GM23338 (cell line): ENCODE measurements around the gene GOLT1B. TPM values are rescaled to one million over a fixed set of nuclear protein-coding genes. Genes with fewer than 3 reads are reported as not detected.

Experiments
- ATAC-seq: fragments of 200-7000 bp; cut with Tn5 transposase; 3 replicates; pipeline ENCODE4 v1.9.1; 2020
- DNase-seq: peaks from one replicate; pipeline ENCODE4 v3.0.0-alpha.2; 2015; ENCODE audit warnings: low spot score
- H2AFZ ChIP-seq: fragments of 200-600 bp; sonication (generic); 2 replicates; pipeline ENCODE4 v1.8.0; 2016; ENCODE audit warnings: antibody characterized with exemption, mild to moderate bottlenecking, moderate library complexity
- H3F3A ChIP-seq: fragments of 200-600 bp; sonication (generic); replicated peaks from 2 replicates; pipeline ENCODE4 v1.8.0; 2017; ENCODE audit warnings: antibody characterized with exemption, mixed run types, low read depth
- H3K27ac ChIP-seq: fragments of 200-600 bp; sonication (generic); 2 replicates; pipeline ENCODE4 v1.6.1; 2016; ENCODE audit warnings: low read depth
- H3K27me3 ChIP-seq: fragments of 200-600 bp; sonication (generic); 2 replicates; pipeline ENCODE4 v1.8.0; 2016; ENCODE audit warnings: mild to moderate bottlenecking, mixed run types, moderate library complexity; ENCODE audit not compliant: insufficient read depth
- H3K36me3 ChIP-seq: fragments of 200-600 bp; sonication (generic); 2 replicates; pipeline ENCODE4 v1.8.0; 2016; ENCODE audit warnings: mild to moderate bottlenecking; ENCODE audit not compliant: insufficient read depth
- H3K4me1 ChIP-seq: fragments of 200-600 bp; sonication (generic); 2 replicates; pipeline ENCODE4 v1.8.0; 2016; ENCODE audit warnings: mild to moderate bottlenecking, moderate library complexity; ENCODE audit not compliant: insufficient read depth
- H3K4me2 ChIP-seq: fragments of 200-600 bp; sonication (generic); 2 replicates; pipeline ENCODE4 v1.7.1; 2017; ENCODE audit warnings: mixed run types
- H3K4me3 ChIP-seq: fragments of 200-600 bp; sonication (generic); 2 replicates; pipeline ENCODE4 v1.6.1; 2016; ENCODE audit warnings: mixed run types
- H3K79me2 ChIP-seq: fragments of 200-600 bp; sonication (generic); replicated peaks from 2 replicates; pipeline ENCODE4 v1.8.0; 2017; ENCODE audit warnings: mild to moderate bottlenecking; ENCODE audit not compliant: insufficient read depth
- H3K9me2 ChIP-seq: fragments of 200-600 bp; sonication (generic); 2 replicates; pipeline ENCODE4 v1.8.0; 2017; ENCODE audit not compliant: insufficient read depth
- H4K20me1 ChIP-seq: fragments of 200-600 bp; sonication (generic); replicated peaks from 2 replicates; pipeline ENCODE4 v1.8.0; 2017; ENCODE audit warnings: mild to moderate bottlenecking; ENCODE audit not compliant: insufficient read depth
- H3K27ac Mint-ChIP-seq: 2 replicates; pipeline ENCODE4 v1.8.0; 2020; ENCODE audit warnings: inconsistent platforms, mild to moderate bottlenecking, moderate library complexity, mixed read lengths
- H3K27me3 Mint-ChIP-seq: 3 replicates; pipeline ENCODE4 v1.8.0; 2022; ENCODE audit warnings: low read depth, mild to moderate bottlenecking, moderate library complexity, mixed read lengths, inconsistent platforms; ENCODE audit not compliant: insufficient read depth, poor library complexity
- H3K36me3 Mint-ChIP-seq: 3 replicates; pipeline ENCODE4 v1.8.0; 2021; ENCODE audit warnings: low read depth, mild to moderate bottlenecking, inconsistent platforms, moderate library complexity, mixed read lengths
- H3K4me1 Mint-ChIP-seq: 3 replicates; pipeline ENCODE4 v1.8.0; 2020; ENCODE audit warnings: mild to moderate bottlenecking, inconsistent platforms, mixed read lengths
- H3K4me3 Mint-ChIP-seq: 3 replicates; pipeline ENCODE4 v1.8.0; 2021; ENCODE audit warnings: moderate library complexity, mild to moderate bottlenecking, inconsistent platforms, mixed read lengths
- H3K9me3 Mint-ChIP-seq: 3 replicates; pipeline ENCODE4 v1.8.0; 2020; ENCODE audit warnings: moderate library complexity, mild to moderate bottlenecking, inconsistent platforms, mixed read lengths
- CREB1 ChIP-seq: fragments of 250-450 bp; sonication (Bioruptor Pico); IDR thresholded peaks from 2 replicates; pipeline ENCODE4 v1.5.0; 2020; ENCODE audit warnings: low read depth, mild to moderate bottlenecking, moderate library complexity
- EZH2 ChIP-seq: fragments of 200-600 bp; sonication (generic); IDR thresholded peaks from one replicate; pipeline ENCODE4 v1.8.0; 2017; ENCODE audit warnings: antibody characterized with exemption, mild to moderate bottlenecking, low read depth; ENCODE audit not compliant: unreplicated experiment
- EZH2phosphoT487 ChIP-seq: fragments of 200-600 bp; sonication (generic); IDR thresholded peaks from one replicate; pipeline ENCODE4 v1.8.1; 2018; ENCODE audit warnings: antibody characterized with exemption; ENCODE audit not compliant: unreplicated experiment
- JUNB ChIP-seq: IDR thresholded peaks from one replicate; pipeline ENCODE4 v1.6.1; 2016; ENCODE audit warnings: antibody characterized with exemption; ENCODE audit not compliant: unreplicated experiment
- NANOG ChIP-seq: IDR thresholded peaks from 2 replicates; pipeline ENCODE4 v1.6.1; 2016; ENCODE audit warnings: antibody characterized with exemption, borderline replicate concordance
- POLR2AphosphoS5 ChIP-seq: IDR thresholded peaks from 2 replicates; pipeline ENCODE4 v1.6.1; 2016; ENCODE audit warnings: antibody characterized with exemption, low read depth
- REST ChIP-seq: IDR thresholded peaks from one replicate; pipeline ENCODE4 v1.6.1; 2018; ENCODE audit warnings: antibody characterized with exemption; ENCODE audit not compliant: unreplicated experiment
- STAT1 ChIP-seq: IDR thresholded peaks from one replicate; pipeline ENCODE4 v1.6.1; 2016; ENCODE audit warnings: antibody characterized with exemption; ENCODE audit not compliant: unreplicated experiment
- ZNF114 ChIP-seq: fragments of 250-450 bp; sonication (Bioruptor Pico); IDR thresholded peaks from 2 replicates; pipeline ENCODE4 v1.5.0; 2020; ENCODE audit warnings: mild to moderate bottlenecking, moderate library complexity
- ZNF331 ChIP-seq: fragments of 250-450 bp; sonication (Bioruptor Pico); IDR thresholded peaks from 2 replicates; pipeline ENCODE4 v1.5.0; 2020; ENCODE audit warnings: low read depth, mild to moderate bottlenecking, moderate library complexity
- ZNF462 ChIP-seq: fragments of 250-450 bp; sonication (Bioruptor Pico); IDR thresholded peaks from 2 replicates; pipeline ENCODE4 v1.5.0; 2020; ENCODE audit warnings: mild to moderate bottlenecking, moderate library complexity
- polyA plus RNA-seq: library from polyadenylated mRNA; unstranded; fragments of >200 nt; fragmentation: Nextera tagmentation; extraction: Ambion mirVana; gene quantifications from 2 replicates; pipeline ENCODE4 v1.2.1, GENCODE V29; 2016
- total RNA-seq: library from RNA; depleted of rRNA; stranded (reverse); fragments of >200 nt; shearing (Covaris generic); gene quantifications from 2 replicates; pipeline ENCODE4 v1.2.3, GENCODE V29; 2014

GOLT1B gene
- total and polyA plus RNA-seq, 2 experiments from 2014 or later, result 24.3 to 41.7 TPM

GRCh38 chr12:21538061-21538653, 36.6 kb downstream of the GOLT1B start:
- Histone ChIP-seq H3K4me3 (no peak overlapping the region), H3F3A (no peaks in the 10 kb centered on the region), H3K4me2 (no peak overlapping the region), H3K9me2 (no peaks in the 10 kb centered on the region), H3K79me2 (no peaks in the 10 kb centered on the region), H2AFZ (no peak overlapping the region), H3K27ac (no peak overlapping the region), H4K20me1 (no peaks in the 10 kb centered on the region), H3K4me1 (no peaks in the 10 kb centered on the region), H3K36me3 (no peaks in the 10 kb centered on the region), H3K27me3 (no peaks in the 10 kb centered on the region)
- Mint-ChIP-seq H3K27ac (no peak overlapping the region), H3K9me3 (no peaks in the 10 kb centered on the region), H3K36me3 (no peaks in the 10 kb centered on the region), H3K4me1 (no peaks in the 10 kb centered on the region; the same call in 2 of the 3 replicates), H3K4me3 (no peak overlapping the region), H3K27me3 (no peaks in the 10 kb centered on the region)
- DNase-seq (no peak), ATAC-seq (no peak)
- TF ChIP-seq EZH2phosphoT487 (no peak), POLR2AphosphoS5 (no peak), ZNF114 (no peak), JUNB (no peak), REST (no peak), STAT1 (no peak), ZNF331 (CRISPR knock-in tag) (no peak), NANOG (no peak), CREB1 (CRISPR knock-in tag) (no peak), EZH2 (no peak)

GRCh38 chr12:21539797-21540196, 38.2 kb downstream of the GOLT1B start:
- no peak for DNase-seq
- Histone ChIP-seq H3K36me3 (no peaks in the 10 kb centered on the region), H3F3A (no peaks in the 10 kb centered on the region), H3K27ac (no peak overlapping the region), H3K9me2 (no peaks in the 10 kb centered on the region), H3K4me2 (no peak overlapping the region), H2AFZ (no peak overlapping the region), H3K4me1 (no peaks in the 10 kb centered on the region), H3K79me2 (no peaks in the 10 kb centered on the region), H3K4me3 (no peak overlapping the region), H3K27me3 (no peaks in the 10 kb centered on the region), H4K20me1 (no peaks in the 10 kb centered on the region)
- Mint-ChIP-seq H3K36me3 (no peaks in the 10 kb centered on the region), H3K27ac (no peak overlapping the region), H3K4me3 (no peak overlapping the region), H3K4me1 (no peaks in the 10 kb centered on the region; the same call in 2 of the 3 replicates), H3K9me3 (no peaks in the 10 kb centered on the region), H3K27me3 (no peaks in the 10 kb centered on the region)
- no peak for ATAC-seq
- TF ChIP-seq ZNF462, result no peak
- no peak for TF ChIP-seq CREB1 (CRISPR knock-in tag)
- no peak for TF ChIP-seq NANOG
- no peak for TF ChIP-seq POLR2AphosphoS5
- TF ChIP-seq ZNF331 (CRISPR knock-in tag), result no peak
- no peak for TF ChIP-seq STAT1
- no peak for TF ChIP-seq ZNF114
- TF ChIP-seq EZH2phosphoT487, result no peak
- no peak for TF ChIP-seq JUNB
- no peak for TF ChIP-seq EZH2
